ENCODE results near the gene EDC4. TPM values are rescaled to one million over a fixed set of nuclear protein-coding genes. Genes with fewer than 3 reads are reported as not detected.
A peak's percentile ranks its signal among the peaks of the same experiment; 100 is the strongest.

EDC4 gene
- total and polyA plus RNA-seq, 2 of the 13 experiments (the other 11 are each of a cell fraction or from before 2014, with no cell fraction given): 51.4 to 59.1 TPM

- TF ChIP-seq ZNF574 (CRISPR knock-in tag; IDR thresholded peaks at IDR 0.05) (peak; percentile 35; the same call in 1 of the 2 replicates), MAX (IDR thresholded peaks at IDR 0.05) (no peak; the same call in none of the 2 replicates)
Measured at GRCh38 chr16:67857547-67858233, 15.2 kb upstream of the EDC4 start (continued).

DNA sequence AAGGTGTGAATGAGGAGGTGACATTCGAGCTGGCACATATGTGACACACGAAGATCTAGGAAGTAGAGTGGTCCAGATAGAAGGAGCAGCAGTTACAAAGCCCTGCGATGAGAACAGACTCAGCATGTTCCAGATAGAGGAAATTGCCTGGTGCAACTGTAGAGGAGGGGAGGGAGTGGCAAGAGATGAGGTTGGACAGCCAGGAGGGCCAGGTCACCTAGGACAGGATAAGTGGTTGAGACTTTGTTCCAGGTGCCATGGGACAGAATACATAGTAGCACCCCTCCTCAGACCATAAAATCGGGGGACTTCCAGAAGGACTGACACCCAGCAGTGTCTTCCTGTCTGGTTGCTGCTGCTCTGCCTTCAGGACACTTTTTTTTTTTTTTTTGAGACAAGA lies 14.4 kb upstream of the EDC4 start:
- peak overlapping the region; percentile 16; the same call in 1 of the 2 replicates for H3K4me2 ChIP-seq (ENCODE audit: low read depth, low read length)
- ATAC-seq (no peak), DNase-seq (ENCODE audit: low spot score) (no peak), FAIRE-seq (no peak)
- peaks cover 16 to 39% of the 10 kb centered on the region in 2 experiments for H3K36me3 ChIP-seq (replicated peaks in 1 of 2; ENCODE audit: control insufficient read depth in 1 of 2, insufficient read depth in 2 of 2, low read length in 2 of 2)
- no peaks in the 10 kb centered on the region for H3K9me3 ChIP-seq (ENCODE audit: low read length)
- peak overlapping the region; percentile 72 for H3K9ac ChIP-seq (ENCODE audit: insufficient read depth, low read depth, low read length)
- no peaks in the 10 kb centered on the region for H3K27me3 ChIP-seq (ENCODE audit: control insufficient read depth in 1 of 2, insufficient read depth in 2 of 2, low read length in 2 of 2)
- BruUV-seq (replicated peaks): no TSS peak
- peaks cover 60% of the 10 kb centered on the region for H3K4me1 ChIP-seq (ENCODE audit: insufficient read depth, low read length)
- POLR2A ChIA-PET: interaction anchor here (1.0 to 3.3 kb wide), 6 partner anchors 11 to 106 kb away, joined by 3 to 21 read pairs (median 7); partner anchors contain the start of genes CENPT, EDC4 and NUTF2
- H3K79me2 ChIP-seq (ENCODE audit: insufficient read depth, low read length): peaks cover 95% of the 10 kb centered on the region
- intact Hi-C loops (cut with micrococcal nuclease; ENCODE audit: unreplicated experiment) (no loop called here), in situ Hi-C loops (cut with HindIII; ENCODE audit: extremely low pct_ligation_motif_present, low pct_unique_long_range_greater_than_20kb) (no loop called here)
- CTCF ChIA-PET (ENCODE audit: low intra/inter-chr PET ratio, low total read pairs): interaction anchor here (1.0 kb wide), 1 partner anchor 42 kb away, joined by 6 read pairs; no protein-coding TSS in a partner anchor
- no peak overlapping the region for H3K4me3 ChIP-seq (replicated peaks in 1 of 3; ENCODE audit: insufficient read depth in 1 of 3, low read depth in 2 of 3, low read length in 3 of 3)
- H3K27ac ChIP-seq (ENCODE audit: extremely low read length, insufficient read depth, low read length): peak overlapping the region; percentile 89
- H2AFZ ChIP-seq (ENCODE audit: low read length): no peak overlapping the region
- peaks cover 64% of the 10 kb centered on the region for H4K20me1 ChIP-seq (ENCODE audit: insufficient read depth, low read length)
- TF ChIP-seq ZFP82 (CRISPR knock-in tag; IDR thresholded peaks at IDR 0.05; ENCODE audit: borderline replicate concordance): 0 out of 2 replicates have a peak, but pooled peaks have one; percentile 37
- TF ChIP-seq ZNF747 (CRISPR knock-in tag; IDR thresholded peaks at IDR 0.05; ENCODE audit: borderline replicate concordance): no peak
- 86% methylated on average over 4 of the region's 4 CpGs for WGBS (ENCODE audit: low lambda C conversion rate)
